Breast epithelium (tissue), 4 donors: ENCODE data around the gene BBLN. TPM values are rescaled to one million over a fixed set of nuclear protein-coding genes. Genes with fewer than 3 reads are reported as not detected.
A peak's percentile ranks its signal among the peaks of the same experiment; 100 is the strongest.

Experiments used
- DNase-seq, 2 donors: peaks; one replicate each; pipeline ENCODE4 v3.0.0-alpha.2; 2019; ENCODE audit warnings: low spot score in 2 of 2
- H3K27ac ChIP-seq, 2 donors: fragments of 200-600 bp; sonication (generic) in 1 of 2; one replicate each; pipeline ENCODE4 v1.5.1; 2016 to 2019; ENCODE audit warnings: mild to moderate bottlenecking in 1 of 2
- H3K27me3 ChIP-seq, 2 donors: fragments of 200-600 bp; sonication (generic) in 1 of 2; one replicate each; pipeline versions ENCODE4 v1.5.1 to v1.6.0; 2017 to 2019; ENCODE audit warnings: control low read depth in 1 of 2, mild to moderate bottlenecking in 1 of 2
- H3K36me3 ChIP-seq: fragments of 200-600 bp; one replicate; pipeline ENCODE4 v1.5.1; 2019
- H3K4me1 ChIP-seq, 2 donors: fragments of 200-600 bp; sonication (generic); one replicate each; pipeline ENCODE4 v1.5.1; 2016 to 2019; ENCODE audit warnings: control low read depth in 1 of 2
- H3K4me3 ChIP-seq, 3 donors: fragments of 200-600 bp; sonication (generic); 1 replicate in 2 of 3; 2 replicates in 1 of 3; pipeline ENCODE4 v1.5.1; 2016 to 2019; ENCODE audit warnings: mild to moderate bottlenecking in 3 of 3, moderate library complexity in 2 of 3
- H3K9me3 ChIP-seq, 2 donors: fragments of 200-600 bp; sonication (generic) in 1 of 2; one replicate each; pipeline ENCODE4 v1.5.1; 2016 to 2019; ENCODE audit warnings: control low read depth in 1 of 2
- POLR2A ChIP-seq: fragments of 450-650 bp; IDR thresholded peaks from one replicate; pipeline ENCODE4 v1.6.1; 2016; ENCODE audit warnings: antibody characterized with exemption, mild to moderate bottlenecking, moderate library complexity
- POLR2AphosphoS5 ChIP-seq, 3 donors: sonication (generic); formaldehyde crosslinking; IDR thresholded peaks; one replicate each; pipeline ENCODE4 v1.6.1; 2017; ENCODE audit warnings: antibody characterized with exemption in 3 of 3
- intact Hi-C: fragments of 100-400 bp; cut with DNase I; formaldehyde crosslinking; loops from one replicate; pipeline ENCODE4 v1.15.1; 2023; ENCODE audit warnings: low total_unique reads
- total RNA-seq, 3 donors: library from RNA; depleted of rRNA; stranded (reverse); fragments of >200 nt; gene quantifications; one replicate each; pipeline ENCODE4 v1.1.0, GENCODE V29; 2016
- TF ChIP-seq, protein P1 (sequence below), 3 donors: fragments of 450-650 bp; IDR thresholded peaks; one replicate each; pipeline ENCODE4 v1.5.1; 2016 to 2017; ENCODE audit warnings: antibody characterized with exemption in 3 of 3, mild to moderate bottlenecking in 3 of 3, moderate library complexity in 3 of 3

BBLN gene
- total RNA-seq, 3 donors from 2014 or later: 144 to 232 (median 152) TPM

DNA sequence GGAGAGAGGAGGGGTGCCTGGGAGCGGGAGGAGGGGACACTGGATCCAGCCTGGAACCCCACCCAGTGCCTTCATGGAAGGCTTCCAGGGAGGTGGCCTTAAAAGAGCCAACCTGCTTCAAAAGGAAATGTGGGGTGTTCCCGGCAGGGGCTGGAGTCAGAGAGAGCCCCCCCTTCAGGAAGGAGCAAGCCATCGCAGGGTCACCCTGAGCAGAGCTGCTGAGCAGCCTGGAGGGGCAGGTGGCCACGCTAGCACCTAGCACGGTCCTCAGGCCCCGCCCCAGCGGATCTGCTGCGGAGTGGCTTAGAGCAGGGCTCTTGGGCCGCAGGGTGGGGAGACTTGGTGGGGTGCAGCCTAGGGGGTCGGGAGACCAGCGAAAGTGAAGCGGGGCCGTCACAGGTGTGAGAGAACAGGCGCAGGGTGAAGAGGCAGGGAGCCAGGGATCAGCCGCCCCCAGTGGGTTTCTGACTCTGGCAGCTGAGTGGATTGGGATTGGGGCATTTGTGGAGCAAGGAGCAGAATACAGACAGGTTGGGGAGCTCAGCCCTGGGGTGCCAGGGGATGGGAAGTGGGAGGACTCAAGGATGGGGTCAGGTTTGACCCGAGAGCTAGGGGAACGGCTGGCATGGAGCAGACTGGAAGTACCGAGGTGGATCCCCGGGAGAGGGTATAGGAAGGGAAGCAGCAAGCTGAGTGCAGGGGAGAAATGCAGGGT, 9.3 kb upstream of the BBLN start:
- Histone ChIP-seq H3K27me3 (no peaks in the 10 kb centered on the region), H3K36me3 (no peaks in the 10 kb centered on the region), H3K27ac (peak overlapping the region; percentile 93 to 94), H3K9me3 (no peaks in the 10 kb centered on the region), H3K4me1 (peaks cover 9 to 20% of the 10 kb centered on the region in 2 donors), H3K4me3 (no peak overlapping the region)
- TF ChIP-seq, protein P1, sequence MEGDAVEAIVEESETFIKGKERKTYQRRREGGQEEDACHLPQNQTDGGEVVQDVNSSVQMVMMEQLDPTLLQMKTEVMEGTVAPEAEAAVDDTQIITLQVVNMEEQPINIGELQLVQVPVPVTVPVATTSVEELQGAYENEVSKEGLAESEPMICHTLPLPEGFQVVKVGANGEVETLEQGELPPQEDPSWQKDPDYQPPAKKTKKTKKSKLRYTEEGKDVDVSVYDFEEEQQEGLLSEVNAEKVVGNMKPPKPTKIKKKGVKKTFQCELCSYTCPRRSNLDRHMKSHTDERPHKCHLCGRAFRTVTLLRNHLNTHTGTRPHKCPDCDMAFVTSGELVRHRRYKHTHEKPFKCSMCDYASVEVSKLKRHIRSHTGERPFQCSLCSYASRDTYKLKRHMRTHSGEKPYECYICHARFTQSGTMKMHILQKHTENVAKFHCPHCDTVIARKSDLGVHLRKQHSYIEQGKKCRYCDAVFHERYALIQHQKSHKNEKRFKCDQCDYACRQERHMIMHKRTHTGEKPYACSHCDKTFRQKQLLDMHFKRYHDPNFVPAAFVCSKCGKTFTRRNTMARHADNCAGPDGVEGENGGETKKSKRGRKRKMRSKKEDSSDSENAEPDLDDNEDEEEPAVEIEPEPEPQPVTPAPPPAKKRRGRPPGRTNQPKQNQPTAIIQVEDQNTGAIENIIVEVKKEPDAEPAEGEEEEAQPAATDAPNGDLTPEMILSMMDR (IDR thresholded peaks at IDR 0.05): no peak
- no peak for TF ChIP-seq POLR2A
- no peak for TF ChIP-seq POLR2AphosphoS5 (IDR thresholded peaks at IDR 0.05)
- DNase-seq: no peak
- intact Hi-C loops: no loop called here

DNA sequence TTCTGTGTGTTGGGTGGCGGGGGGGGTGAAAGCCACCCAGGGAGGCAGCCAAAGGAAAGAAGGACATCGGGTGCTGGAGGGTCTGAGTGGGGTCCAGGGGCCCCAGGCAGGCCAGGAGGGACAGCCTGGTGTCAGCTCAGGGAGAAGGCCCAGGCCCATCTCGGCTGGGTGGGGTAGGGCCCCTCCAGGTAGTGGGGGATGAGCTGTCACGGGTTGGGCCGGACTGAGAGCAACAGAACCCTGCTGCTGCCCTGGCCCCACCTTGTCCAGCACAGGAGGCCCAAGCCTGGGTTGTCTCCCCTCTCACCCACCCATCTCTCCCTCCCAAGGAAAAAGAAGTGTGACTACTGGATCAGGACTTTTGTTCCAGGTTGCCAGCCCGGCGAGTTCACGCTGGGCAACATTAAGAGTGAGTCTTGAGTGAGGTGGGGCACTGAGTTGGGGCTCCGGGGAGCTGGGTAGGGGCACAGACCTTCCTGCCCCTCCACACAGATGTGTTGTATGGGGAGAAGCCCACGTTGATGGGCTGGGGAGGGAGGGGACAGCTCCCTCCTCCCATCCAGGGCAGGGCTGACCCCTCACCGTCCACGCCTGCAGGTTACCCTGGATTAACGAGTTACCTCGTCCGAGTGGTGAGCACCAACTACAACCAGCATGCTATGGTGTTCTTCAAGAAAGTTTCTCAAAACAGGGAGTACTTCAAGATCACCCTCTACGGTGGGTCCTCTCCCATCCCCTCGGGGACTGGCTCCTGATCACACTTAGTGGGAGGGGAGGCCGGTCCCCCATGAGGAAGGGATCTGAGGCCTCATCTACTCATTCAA, 8.5 kb upstream of the BBLN start:
- Histone ChIP-seq H3K27ac (no peak overlapping the region), H3K9me3 (no peaks in the 10 kb centered on the region), H3K4me3 (no peak overlapping the region), H3K4me1 (peaks cover 9 to 20% of the 10 kb centered on the region in 2 donors), H3K27me3 (no peaks in the 10 kb centered on the region), H3K36me3 (no peaks in the 10 kb centered on the region)
- no peak for DNase-seq
- intact Hi-C loops: no loop called here
- TF ChIP-seq POLR2AphosphoS5 (IDR thresholded peaks at IDR 0.05) (no peak), POLR2A (no peak)
- TF ChIP-seq, protein P1 (IDR thresholded peaks at IDR 0.05): no peak

DNA sequence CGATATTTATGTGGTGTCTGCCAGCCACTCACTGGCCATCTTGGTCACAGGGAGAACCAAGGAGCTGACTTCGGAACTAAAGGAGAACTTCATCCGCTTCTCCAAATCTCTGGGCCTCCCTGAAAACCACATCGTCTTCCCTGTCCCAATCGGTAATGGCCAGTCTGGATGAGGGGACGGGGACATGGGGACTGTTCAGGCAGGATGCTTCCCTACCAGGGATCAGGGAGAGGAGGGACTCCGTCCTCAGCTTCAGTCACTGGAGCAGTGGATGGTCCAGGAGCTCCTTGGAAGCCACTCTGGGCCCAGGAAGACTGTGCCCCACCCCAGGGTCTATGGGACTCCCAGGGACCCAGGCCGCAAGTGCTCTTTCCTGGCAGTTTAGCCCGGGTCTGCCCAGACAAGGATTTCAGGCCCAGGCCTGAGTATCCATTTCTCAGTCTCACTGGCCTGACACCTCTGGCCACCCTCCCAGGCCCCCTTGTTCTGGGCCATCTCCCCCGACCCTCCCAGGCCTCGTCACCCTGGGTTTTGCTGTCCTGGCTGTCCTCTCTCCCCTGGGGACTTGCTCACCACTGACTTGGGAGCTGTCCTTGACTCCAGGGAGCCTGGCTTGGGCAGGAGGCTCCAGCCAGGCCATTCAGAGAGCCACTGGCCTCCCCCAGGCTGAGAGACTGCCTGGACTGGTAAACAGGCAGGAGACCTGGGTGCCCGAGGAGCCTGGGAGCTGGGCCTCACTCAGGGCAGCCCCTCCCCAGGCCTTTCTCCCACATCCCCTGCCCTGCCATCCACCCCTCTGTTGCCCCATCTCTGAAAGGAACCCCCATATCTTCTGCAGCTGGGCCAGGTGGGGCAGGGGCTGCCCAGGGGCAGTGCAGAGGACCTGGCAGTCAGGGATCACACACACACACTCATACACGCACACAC, 7.7 kb upstream of the BBLN start:
- TF ChIP-seq, protein P1 (IDR thresholded peaks at IDR 0.05): no peak
- TF ChIP-seq POLR2AphosphoS5 (IDR thresholded peaks at IDR 0.05) (no peak), POLR2A (no peak)

DNA sequence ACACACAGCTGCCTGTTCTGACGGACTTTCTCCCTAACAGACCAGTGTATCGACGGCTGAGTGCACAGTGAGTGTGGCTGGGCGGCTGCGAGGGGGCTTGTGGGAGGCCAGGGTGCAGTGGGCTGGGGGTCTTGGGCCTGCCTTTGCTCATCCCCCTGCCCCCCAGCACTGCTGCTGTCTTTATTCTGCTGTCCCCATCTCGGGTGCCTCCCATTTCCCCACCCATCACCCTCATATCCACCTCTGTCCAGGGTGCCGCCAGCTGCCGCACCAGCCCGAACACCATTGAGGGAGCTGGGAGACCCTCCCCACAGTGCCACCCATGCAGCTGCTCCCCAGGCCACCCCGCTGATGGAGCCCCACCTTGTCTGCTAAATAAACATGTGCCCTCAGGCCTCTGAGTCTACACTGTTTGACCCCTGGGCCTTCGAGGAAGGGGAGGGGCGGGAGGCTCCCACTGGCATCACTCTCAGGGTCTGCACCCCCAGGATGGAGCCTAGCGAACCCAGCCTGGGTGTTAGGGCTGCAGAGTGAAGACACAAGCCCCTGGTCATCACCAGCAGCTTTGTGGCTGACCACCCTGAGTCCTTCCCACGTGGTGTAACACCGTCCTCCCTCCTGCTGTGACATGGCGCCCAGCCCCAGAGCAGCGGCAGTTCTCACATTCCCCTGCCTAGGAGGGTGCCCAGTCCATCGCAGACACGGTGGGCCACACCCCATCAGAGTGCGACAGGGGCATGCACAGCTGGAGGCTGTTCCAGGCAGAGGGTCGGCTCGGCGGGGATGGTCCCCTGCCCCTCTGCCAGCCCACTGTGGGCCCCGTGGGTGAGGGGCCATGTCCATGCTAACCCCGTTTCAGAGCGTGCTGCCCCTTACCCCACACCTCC, 6.8 kb upstream of the BBLN start:
- H3K4me1 ChIP-seq: peaks cover 9 to 15% of the 10 kb centered on the region in 2 donors
- TF ChIP-seq POLR2AphosphoS5 (IDR thresholded peaks at IDR 0.05): no peak
- no peak for TF ChIP-seq POLR2A
- TF ChIP-seq, protein P1 (IDR thresholded peaks at IDR 0.05): no peak
- no peak overlapping the region for H3K4me3 ChIP-seq
- no peak overlapping the region for H3K27ac ChIP-seq
- intact Hi-C loops: no loop called here
- no peaks in the 10 kb centered on the region for H3K27me3 ChIP-seq
- no peaks in the 10 kb centered on the region for H3K36me3 ChIP-seq
- no peaks in the 10 kb centered on the region for H3K9me3 ChIP-seq
- no peak for DNase-seq

More for the DNA sequence above, 7.7 kb upstream of the BBLN start:
- intact Hi-C loops: no loop called here
- no peak overlapping the region for H3K4me3 ChIP-seq
- DNase-seq: no peak
- H3K27ac ChIP-seq: no peak overlapping the region
- H3K9me3 ChIP-seq: no peaks in the 10 kb centered on the region
- no peaks in the 10 kb centered on the region for H3K36me3 ChIP-seq
- H3K4me1 ChIP-seq: peaks cover 9 to 20% of the 10 kb centered on the region in 2 donors
- no peaks in the 10 kb centered on the region for H3K27me3 ChIP-seq
